AG08395 (cell line): Measurements from ENCODE around the gene GIN1.
"Not testable (repeated sequence)": the region's sequence is repeated elsewhere in the genome, so short reads cannot be mapped to it uniquely, and the experiment has no call there.

ENCODE experiments used
- DNase-seq: peaks from one replicate; pipeline ENCODE4 v3.0.0; 2012; ENCODE audit warnings: mixed read lengths, low spot score

The GIN1 gene, protein sequence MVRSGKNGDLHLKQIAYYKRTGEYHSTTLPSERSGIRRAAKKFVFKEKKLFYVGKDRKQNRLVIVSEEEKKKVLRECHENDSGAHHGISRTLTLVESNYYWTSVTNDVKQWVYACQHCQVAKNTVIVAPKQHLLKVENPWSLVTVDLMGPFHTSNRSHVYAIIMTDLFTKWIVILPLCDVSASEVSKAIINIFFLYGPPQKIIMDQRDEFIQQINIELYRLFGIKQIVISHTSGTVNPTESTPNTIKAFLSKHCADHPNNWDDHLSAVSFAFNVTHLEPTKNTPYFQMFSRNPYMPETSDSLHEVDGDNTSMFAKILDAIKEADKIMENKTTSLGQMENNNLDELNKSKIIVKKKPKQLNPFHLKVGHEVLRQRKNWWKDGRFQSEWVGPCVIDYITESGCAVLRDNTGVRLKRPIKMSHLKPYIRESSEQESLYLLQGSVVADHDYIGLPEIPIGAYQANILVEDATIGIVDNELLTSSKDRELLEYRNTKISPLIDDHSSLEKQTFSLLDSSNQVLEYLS

DNA sequence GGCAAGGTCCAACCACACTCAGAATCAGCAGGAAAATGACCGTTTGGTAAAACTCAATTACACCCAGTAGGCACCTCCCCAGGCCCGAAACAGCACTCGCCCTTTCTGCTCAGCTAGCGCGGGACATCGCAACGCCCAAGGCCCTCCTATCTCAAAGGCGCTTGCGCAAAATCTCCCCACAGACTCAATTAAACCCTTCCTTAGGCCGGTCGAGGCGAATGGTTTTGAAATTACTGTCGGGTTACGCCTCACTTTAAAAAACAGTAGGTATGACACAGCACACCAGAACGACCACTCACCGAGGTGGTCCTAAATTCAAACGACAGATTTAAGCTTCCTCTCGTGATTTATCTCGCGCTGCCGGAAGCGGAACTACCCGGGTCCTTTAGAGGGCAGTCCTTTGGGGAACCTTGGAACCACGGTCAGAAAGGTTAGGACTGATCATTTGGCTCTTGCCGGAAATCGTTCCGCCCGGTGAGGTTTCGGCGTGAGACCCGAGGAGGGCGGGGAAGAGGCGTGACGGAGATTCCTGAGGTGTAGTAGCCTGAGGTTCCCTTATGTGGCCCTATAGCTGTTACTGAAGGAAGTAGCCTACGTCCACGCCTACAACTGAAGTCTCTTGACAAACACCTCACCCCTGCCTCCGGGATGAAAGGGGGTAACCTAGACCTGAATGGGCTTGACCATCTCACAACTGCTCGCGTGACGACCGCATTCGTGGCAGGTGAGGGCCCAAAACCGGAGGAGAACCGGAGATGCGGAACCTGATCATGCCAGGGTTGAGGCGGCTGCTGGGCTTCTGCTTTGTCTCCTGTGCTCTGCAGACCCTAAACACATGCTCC, at the start of gene GIN1, which contains the start of gene PPIP5K2:
Gene GIN1, minus strand, starts transcription at position 374 of the 842 bp plus-strand sequence. CDS start 11,431 bp downstream, outside the sequence.
Gene PPIP5K2, plus strand, starts transcription at position 537 of the 842 bp plus-strand sequence. CDS start 9,289 bp downstream, outside the sequence.
- DNase-seq, result peak; percentile 96

DNA sequence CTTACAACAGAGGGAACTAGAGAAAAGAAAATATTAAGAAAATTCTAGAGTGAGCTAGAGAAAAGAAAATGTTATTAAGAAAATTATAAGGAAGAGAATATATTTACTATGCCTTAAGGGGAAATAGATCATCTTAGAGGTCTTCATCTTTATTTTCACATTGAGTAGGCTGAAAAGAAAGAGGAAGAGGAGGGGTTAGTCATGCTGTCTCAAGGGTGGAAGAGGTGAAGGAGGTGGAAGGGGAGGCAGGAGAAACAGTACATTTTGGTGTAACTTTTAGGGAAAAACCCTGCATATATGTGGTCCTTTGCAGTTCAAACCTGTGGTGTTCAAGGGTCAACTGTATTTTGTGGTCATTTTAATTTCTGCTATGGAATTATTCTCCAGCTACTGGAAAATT, 46.8 kb upstream of the GIN1 start:
- DNase-seq, result no peak

DNA sequence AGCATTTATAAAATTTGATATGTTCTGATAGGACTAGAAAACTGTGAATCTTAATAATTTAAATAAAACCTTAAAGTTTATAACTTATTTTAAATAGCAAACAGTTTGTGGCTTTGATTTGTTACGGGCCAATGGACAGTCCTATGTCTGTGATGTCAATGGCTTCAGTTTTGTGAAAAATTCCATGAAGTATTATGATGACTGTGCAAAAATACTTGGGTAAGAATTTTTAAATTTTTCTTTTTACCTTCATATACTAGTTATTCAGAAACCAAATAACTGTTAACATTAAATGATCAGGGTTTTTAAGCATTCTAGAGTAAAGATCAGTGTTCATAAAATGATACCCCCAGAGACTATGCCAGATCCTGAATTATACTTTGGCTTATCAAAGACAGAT, 31.2 kb upstream of the GIN1 start:
- no peak for DNase-seq

GRCh38 chr5:103148213-103148612, 28.3 kb upstream of the GIN1 start:
- DNase-seq, result no peak

- DNase-seq, result no peak
Measured at GRCh38 chr5:103145196-103145595, 25.3 kb upstream of the GIN1 start.

DNA sequence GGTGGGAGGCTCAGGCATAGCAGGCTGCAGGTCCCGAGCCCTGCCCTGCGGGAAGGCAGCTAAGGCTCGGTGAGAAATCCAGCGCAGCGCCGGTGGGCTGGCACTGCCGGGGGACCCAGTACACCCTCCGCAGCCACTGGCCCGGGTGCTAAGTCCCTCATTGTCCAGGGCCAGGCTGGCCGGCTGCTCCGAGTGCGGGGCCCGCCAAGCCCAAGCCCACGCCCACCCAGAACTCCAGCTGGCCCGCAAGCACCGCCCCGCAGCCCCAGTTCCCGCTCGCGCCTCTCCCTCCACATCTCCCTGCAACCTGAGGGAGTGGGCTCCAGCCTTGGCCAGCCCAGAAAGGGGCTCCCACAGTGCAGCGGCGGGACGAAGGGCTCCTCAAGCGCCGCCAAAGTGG, 22.2 kb upstream of the GIN1 start:
- DNase-seq, result not testable (repeated sequence)

- peak; percentile 80 for DNase-seq
Measured at GRCh38 chr5:103139264-103139865, 19.4 kb upstream of the GIN1 start.

DNA sequence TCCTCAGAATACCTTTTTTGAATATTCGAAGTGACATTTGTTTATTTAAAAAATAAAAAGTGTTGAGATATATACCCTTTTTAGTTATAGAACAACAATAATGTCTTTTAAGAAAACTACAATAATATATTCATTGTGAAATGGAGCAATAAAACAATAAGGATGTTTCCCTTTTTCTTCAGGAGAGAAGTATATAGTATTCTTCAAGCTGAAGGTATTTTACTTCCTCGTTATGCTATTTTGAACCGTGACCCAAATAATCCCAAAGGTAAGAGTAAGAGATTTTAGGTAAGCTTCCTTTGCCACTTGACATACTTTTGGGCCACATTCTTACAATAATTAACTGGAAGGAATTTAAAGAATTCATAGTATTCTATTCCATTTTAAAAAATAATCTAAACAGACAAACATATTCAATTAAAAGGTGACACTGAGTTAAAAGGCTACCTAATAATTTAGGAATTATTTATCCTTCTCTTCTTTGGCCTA, 18.3 kb upstream of the GIN1 start:
- DNase-seq, result no peak

DNA sequence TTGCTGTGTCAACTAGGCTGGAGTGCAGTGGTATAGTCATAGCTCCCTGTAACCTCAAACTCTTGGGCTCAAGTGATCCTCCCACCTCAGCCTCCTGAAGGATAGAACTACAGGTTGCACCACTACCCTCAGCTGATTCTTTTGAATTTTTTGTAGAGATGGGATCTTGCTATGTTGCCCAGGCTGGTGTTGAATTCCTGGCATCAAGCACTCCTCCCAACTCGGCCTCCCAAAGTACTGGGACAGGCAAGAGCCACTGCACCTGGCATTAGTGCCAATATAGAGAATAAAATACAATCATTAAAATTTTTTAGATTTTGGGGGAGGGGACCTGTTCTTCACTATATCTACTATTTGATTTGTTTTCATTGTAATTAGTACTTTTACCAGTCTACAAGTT, 15.5 kb upstream of the GIN1 start:
- no peak for DNase-seq

- no peak for DNase-seq
Measured at GRCh38 chr5:103133231-103133630, 13.3 kb upstream of the GIN1 start.

GRCh38 chr5:103132684-103133083, 12.7 kb upstream of the GIN1 start:
- DNase-seq, result no peak

DNA sequence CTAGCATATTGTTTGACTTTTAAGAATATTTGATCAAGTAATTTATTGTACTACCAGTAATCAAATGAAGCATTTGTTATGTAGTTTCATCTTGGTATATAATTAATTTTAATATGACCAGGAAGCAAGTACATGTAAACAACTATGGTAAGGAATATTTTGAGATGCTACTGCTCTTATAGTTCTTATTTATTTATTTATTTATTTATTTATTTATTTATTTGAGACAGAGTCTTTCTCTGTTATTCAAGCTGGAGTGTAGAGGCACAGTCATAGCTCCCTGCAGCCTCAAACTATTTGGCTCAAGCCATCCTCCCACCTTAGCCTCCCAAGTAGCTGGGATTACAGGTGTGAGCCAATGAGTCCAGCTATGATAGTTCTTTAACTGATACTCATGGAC, 8.3 kb upstream of the GIN1 start:
- no peak for DNase-seq

- no peak for DNase-seq
Measured at GRCh38 chr5:103127292-103127817, 7.4 kb upstream of the GIN1 start.

DNA sequence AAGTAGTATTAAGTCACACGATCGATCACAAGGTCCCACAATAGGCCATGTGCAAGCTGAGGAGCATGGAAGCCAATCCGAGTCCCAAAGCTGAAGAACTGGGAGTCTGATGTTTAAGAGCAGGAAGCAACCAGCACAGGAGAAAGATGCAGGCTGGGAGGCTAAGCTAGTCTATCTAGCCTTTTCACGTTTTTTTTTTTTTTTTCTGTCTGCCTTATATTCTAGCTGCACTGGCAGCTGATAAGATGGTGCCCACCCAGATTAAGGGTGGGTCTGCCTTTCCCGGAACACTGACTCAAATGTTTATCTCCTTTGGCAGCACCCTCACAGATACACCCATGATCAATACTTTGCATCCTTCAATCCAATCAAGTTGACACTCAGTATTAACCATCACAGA, 6.6 kb upstream of the GIN1 start:
- DNase-seq, result no peak

DNA sequence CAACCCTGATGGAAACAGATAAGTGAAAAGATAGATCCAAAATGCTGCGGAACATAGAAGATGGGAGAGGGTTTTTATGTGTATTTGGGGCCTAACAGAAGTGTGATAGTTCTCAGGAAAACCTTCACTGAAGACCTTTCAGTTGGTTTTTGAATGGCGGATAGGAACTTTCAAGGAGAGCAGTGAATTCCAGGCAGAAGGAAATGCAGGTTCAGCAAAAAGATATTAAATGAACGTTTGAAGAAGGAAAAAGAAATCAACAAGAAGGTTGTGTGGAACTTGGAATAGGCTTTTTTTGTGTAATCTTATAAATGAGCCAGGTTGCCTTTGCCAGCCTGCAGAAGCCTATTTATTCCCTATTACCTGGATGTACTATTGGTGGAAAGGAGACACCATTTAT, 2.3 kb upstream of the GIN1 start:
- no peak for DNase-seq

GRCh38 chr5:103120607-103121200, 766 bp upstream of the GIN1 start:
- peak; percentile 10 for DNase-seq

GRCh38 chr5:103119070-103119764, 721 bp downstream of the GIN1 start:
- no peak for DNase-seq

- DNase-seq, result no peak
Measured at GRCh38 chr5:103117471-103117991, 2.4 kb downstream of the GIN1 start.

DNA sequence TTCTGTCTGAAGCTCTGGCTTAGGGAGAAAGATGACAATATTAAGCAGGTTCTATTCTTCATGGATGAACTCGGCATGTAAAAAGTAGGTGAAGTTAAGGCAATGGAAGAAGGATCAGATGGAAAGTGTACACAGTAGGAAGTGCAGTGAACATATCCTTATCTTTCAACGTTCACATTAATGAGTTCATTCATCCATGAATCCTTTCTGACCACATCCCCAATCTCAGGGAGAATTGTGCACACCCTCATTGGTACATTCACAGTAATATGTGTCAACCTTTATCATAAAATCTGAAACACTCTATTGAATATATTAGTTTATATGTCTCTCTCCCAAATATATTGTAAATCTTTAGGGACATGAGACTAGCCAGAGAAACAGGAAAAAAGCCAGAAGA, 5.5 kb downstream of the GIN1 start:
- no peak for DNase-seq

GRCh38 chr5:103112910-103113309, 7.0 kb downstream of the GIN1 start:
- no peak for DNase-seq

DNA sequence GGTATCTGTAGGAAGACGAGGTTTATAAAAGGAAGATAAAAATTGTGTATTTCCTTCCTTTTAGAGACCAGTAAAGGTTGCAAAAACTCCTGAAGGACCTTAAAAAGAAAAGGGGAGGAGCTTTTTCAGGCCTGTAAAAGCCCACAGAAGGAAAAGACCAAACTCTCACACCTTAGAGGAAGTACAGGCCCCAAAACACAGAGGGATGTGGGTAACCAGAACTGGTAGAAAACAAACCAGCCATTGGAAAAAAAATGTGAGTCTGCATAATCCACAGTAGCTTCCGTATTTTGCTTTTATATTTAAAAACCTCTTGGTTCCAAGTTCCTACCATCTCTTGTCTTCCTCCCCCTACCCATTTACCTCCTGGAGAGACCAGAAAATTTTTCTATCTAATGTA, 8.5 kb downstream of the GIN1 start:
- DNase-seq, result no peak
